Measurements from ENCODE around the gene PTPN14.
"Not testable (repeated sequence)": the region's sequence is repeated elsewhere in the genome, so short reads cannot be mapped to it uniquely, and the experiment has no call there.

PTPN14 gene

GRCh38 chr1:214510477-214510876 lies 40.9 kb downstream of the PTPN14 start:
- H3K4me3 ChIP-seq (ENCODE audit: low read length in 2 of 2) = no peak overlapping the region
- no peak overlapping the region for H3K27ac ChIP-seq (ENCODE audit: low read length)

GRCh38 chr1:214509622-214510021 lies 41.8 kb downstream of the PTPN14 start:
- H3K27me3 ChIP-seq (ENCODE audit: control insufficient read depth in 1 of 2, insufficient read depth in 2 of 2, low read length in 2 of 2); H3K4me3 ChIP-seq (ENCODE audit: low read length in 2 of 2); H3K9ac ChIP-seq (ENCODE audit: low read length in 2 of 2); H3K9me3 ChIP-seq (ENCODE audit: control insufficient read depth in 2 of 2, low read length in 2 of 2); H3K27ac ChIP-seq (ENCODE audit: low read length); H3K36me3 ChIP-seq (ENCODE audit: control insufficient read depth in 2 of 2, insufficient read depth in 2 of 2, low read length in 2 of 2); H3K4me1 ChIP-seq (ENCODE audit: control insufficient read depth, insufficient read depth, low read length): not testable (repeated sequence)

More at GRCh38 chr1:214510477-214510876, 40.9 kb downstream of the PTPN14 start:
- Histone ChIP-seq H3K9me3 (ENCODE audit: control insufficient read depth in 2 of 2, low read length in 2 of 2) (no peaks in the 10 kb centered on the region), H3K27me3 (ENCODE audit: control insufficient read depth in 1 of 2, insufficient read depth in 2 of 2, low read length in 2 of 2) (no peaks in the 10 kb centered on the region), H3K36me3 (ENCODE audit: control insufficient read depth in 2 of 2, insufficient read depth in 2 of 2, low read length in 2 of 2) (no peaks in the 10 kb centered on the region), H3K9ac (ENCODE audit: low read length in 2 of 2) (no peak overlapping the region), H3K4me1 (ENCODE audit: control insufficient read depth, insufficient read depth, low read length) (peaks cover 12% of the 10 kb centered on the region)

- no peak overlapping the region for H3K9ac ChIP-seq (ENCODE audit: low read length in 2 of 2)
- no peaks in the 10 kb centered on the region for H3K36me3 ChIP-seq (ENCODE audit: control insufficient read depth in 2 of 2, insufficient read depth in 2 of 2, low read length in 2 of 2)
- peaks cover 6% of the 10 kb centered on the region for H3K4me1 ChIP-seq (ENCODE audit: control insufficient read depth, insufficient read depth, low read length)
- no peaks in the 10 kb centered on the region for H3K27me3 ChIP-seq (ENCODE audit: control insufficient read depth in 1 of 2, insufficient read depth in 2 of 2, low read length in 2 of 2)
- no peak overlapping the region for H3K27ac ChIP-seq (ENCODE audit: low read length)
- no peak overlapping the region for H3K4me3 ChIP-seq (ENCODE audit: low read length in 2 of 2)
- H3K9me3 ChIP-seq (ENCODE audit: control insufficient read depth in 2 of 2, low read length in 2 of 2) = no peaks in the 10 kb centered on the region
These were observed 44.4 kb downstream of the PTPN14 start for GRCh38 chr1:214506972-214507431.

- no peaks in the 10 kb centered on the region for H3K36me3 ChIP-seq (ENCODE audit: control insufficient read depth in 2 of 2, insufficient read depth in 2 of 2, low read length in 2 of 2)
- H3K27ac ChIP-seq (ENCODE audit: low read length) = no peak overlapping the region
- H3K9me3 ChIP-seq (ENCODE audit: control insufficient read depth in 2 of 2, low read length in 2 of 2) = no peaks in the 10 kb centered on the region
- H3K4me3 ChIP-seq (ENCODE audit: low read length in 2 of 2) = peak overlapping the region in 1 of 2 donors; percentile 40
- H3K4me1 ChIP-seq (ENCODE audit: control insufficient read depth, insufficient read depth, low read length) = peaks cover 6% of the 10 kb centered on the region
- H3K9ac ChIP-seq (ENCODE audit: low read length in 2 of 2) = no peak overlapping the region
- no peaks in the 10 kb centered on the region for H3K27me3 ChIP-seq (ENCODE audit: control insufficient read depth in 1 of 2, insufficient read depth in 2 of 2, low read length in 2 of 2)
These were observed 46.3 kb downstream of the PTPN14 start for GRCh38 chr1:214505134-214505533.

- H3K9me3 ChIP-seq (ENCODE audit: control insufficient read depth in 2 of 2, low read length in 2 of 2) = no peaks in the 10 kb centered on the region
- H3K27me3 ChIP-seq (ENCODE audit: control insufficient read depth in 1 of 2, insufficient read depth in 2 of 2, low read length in 2 of 2) = no peaks in the 10 kb centered on the region
- H3K4me1 ChIP-seq (ENCODE audit: control insufficient read depth, insufficient read depth, low read length) = peaks cover 6% of the 10 kb centered on the region
- H3K27ac ChIP-seq (ENCODE audit: low read length) = no peak overlapping the region
- no peak overlapping the region for H3K9ac ChIP-seq (ENCODE audit: low read length in 2 of 2)
- no peaks in the 10 kb centered on the region for H3K36me3 ChIP-seq (ENCODE audit: control insufficient read depth in 2 of 2, insufficient read depth in 2 of 2, low read length in 2 of 2)
- no peak overlapping the region for H3K4me3 ChIP-seq (ENCODE audit: low read length in 2 of 2)
These were observed 47.1 kb downstream of the PTPN14 start for GRCh38 chr1:214504330-214504729.

- no peaks in the 10 kb centered on the region for H3K36me3 ChIP-seq (ENCODE audit: control insufficient read depth in 2 of 2, insufficient read depth in 2 of 2, low read length in 2 of 2)
- no peaks in the 10 kb centered on the region for H3K9me3 ChIP-seq (ENCODE audit: control insufficient read depth in 2 of 2, low read length in 2 of 2)
- H3K4me3 ChIP-seq (ENCODE audit: low read length in 2 of 2) = no peak overlapping the region
- H3K9ac ChIP-seq (ENCODE audit: low read length in 2 of 2) = no peak overlapping the region
- H3K4me1 ChIP-seq (ENCODE audit: control insufficient read depth, insufficient read depth, low read length) = peaks cover 6% of the 10 kb centered on the region
- H3K27me3 ChIP-seq (ENCODE audit: control insufficient read depth in 1 of 2, insufficient read depth in 2 of 2, low read length in 2 of 2) = no peaks in the 10 kb centered on the region
- no peak overlapping the region for H3K27ac ChIP-seq (ENCODE audit: low read length)
These were observed 47.8 kb downstream of the PTPN14 start for GRCh38 chr1:214503553-214503952.

- Histone ChIP-seq H3K9ac (ENCODE audit: low read length in 2 of 2) (no peak overlapping the region), H3K36me3 (ENCODE audit: control insufficient read depth in 2 of 2, insufficient read depth in 2 of 2, low read length in 2 of 2) (no peaks in the 10 kb centered on the region), H3K27me3 (ENCODE audit: control insufficient read depth in 1 of 2, insufficient read depth in 2 of 2, low read length in 2 of 2) (no peaks in the 10 kb centered on the region), H3K4me1 (ENCODE audit: control insufficient read depth, insufficient read depth, low read length) (peaks cover 3% of the 10 kb centered on the region), H3K9me3 (ENCODE audit: control insufficient read depth in 2 of 2, low read length in 2 of 2) (no peaks in the 10 kb centered on the region), H3K27ac (ENCODE audit: low read length) (no peak overlapping the region), H3K4me3 (ENCODE audit: low read length in 2 of 2) (no peak overlapping the region)
These were observed 50.9 kb downstream of the PTPN14 start for GRCh38 chr1:214500340-214501055.

GRCh38 chr1:214499732-214500131 lies 51.7 kb downstream of the PTPN14 start:
- Histone ChIP-seq H3K27me3 (ENCODE audit: control insufficient read depth in 1 of 2, insufficient read depth in 2 of 2, low read length in 2 of 2) (no peaks in the 10 kb centered on the region), H3K4me3 (ENCODE audit: low read length in 2 of 2) (no peak overlapping the region), H3K9me3 (ENCODE audit: control insufficient read depth in 2 of 2, low read length in 2 of 2) (no peaks in the 10 kb centered on the region), H3K4me1 (ENCODE audit: control insufficient read depth, insufficient read depth, low read length) (no peaks in the 10 kb centered on the region), H3K36me3 (ENCODE audit: control insufficient read depth in 2 of 2, insufficient read depth in 2 of 2, low read length in 2 of 2) (no peaks in the 10 kb centered on the region), H3K27ac (ENCODE audit: low read length) (no peak overlapping the region), H3K9ac (ENCODE audit: low read length in 2 of 2) (no peak overlapping the region)

- Histone ChIP-seq H3K4me1 (ENCODE audit: control insufficient read depth, insufficient read depth, low read length) (peaks cover 1% of the 10 kb centered on the region), H3K9me3 (ENCODE audit: control insufficient read depth in 2 of 2, low read length in 2 of 2) (no peaks in the 10 kb centered on the region), H3K9ac (ENCODE audit: low read length in 2 of 2) (no peak overlapping the region), H3K36me3 (ENCODE audit: control insufficient read depth in 2 of 2, insufficient read depth in 2 of 2, low read length in 2 of 2) (no peaks in the 10 kb centered on the region), H3K4me3 (ENCODE audit: low read length in 2 of 2) (no peak overlapping the region), H3K27ac (ENCODE audit: low read length) (no peak overlapping the region), H3K27me3 (ENCODE audit: control insufficient read depth in 1 of 2, insufficient read depth in 2 of 2, low read length in 2 of 2) (no peaks in the 10 kb centered on the region)
These were observed 53.4 kb downstream of the PTPN14 start for GRCh38 chr1:214498021-214498420.

- no peak overlapping the region for H3K9ac ChIP-seq (ENCODE audit: low read length in 2 of 2)
- peaks cover 7% of the 10 kb centered on the region for H3K4me1 ChIP-seq (ENCODE audit: control insufficient read depth, insufficient read depth, low read length)
These were observed 55.3 kb downstream of the PTPN14 start for GRCh38 chr1:214496126-214496525.

GRCh38 chr1:214494706-214495105 lies 56.7 kb downstream of the PTPN14 start:
- H3K27ac ChIP-seq (ENCODE audit: low read length) = no peak overlapping the region

More at GRCh38 chr1:214496126-214496525, 55.3 kb downstream of the PTPN14 start:
- H3K9me3 ChIP-seq (ENCODE audit: control insufficient read depth in 2 of 2, low read length in 2 of 2) = no peaks in the 10 kb centered on the region
- H3K27ac ChIP-seq (ENCODE audit: low read length) = no peak overlapping the region
- H3K36me3 ChIP-seq (ENCODE audit: control insufficient read depth in 2 of 2, insufficient read depth in 2 of 2, low read length in 2 of 2) = no peaks in the 10 kb centered on the region
- no peaks in the 10 kb centered on the region for H3K27me3 ChIP-seq (ENCODE audit: control insufficient read depth in 1 of 2, insufficient read depth in 2 of 2, low read length in 2 of 2)
- no peak overlapping the region for H3K4me3 ChIP-seq (ENCODE audit: low read length in 2 of 2)

More at GRCh38 chr1:214494706-214495105, 56.7 kb downstream of the PTPN14 start:
- H3K36me3 ChIP-seq (ENCODE audit: control insufficient read depth in 2 of 2, insufficient read depth in 2 of 2, low read length in 2 of 2) = no peaks in the 10 kb centered on the region
- H3K4me1 ChIP-seq (ENCODE audit: control insufficient read depth, insufficient read depth, low read length) = peaks cover 7% of the 10 kb centered on the region
- no peaks in the 10 kb centered on the region for H3K9me3 ChIP-seq (ENCODE audit: control insufficient read depth in 2 of 2, low read length in 2 of 2)
- no peak overlapping the region for H3K9ac ChIP-seq (ENCODE audit: low read length in 2 of 2)
- no peak overlapping the region for H3K4me3 ChIP-seq (ENCODE audit: low read length in 2 of 2)
- H3K27me3 ChIP-seq (ENCODE audit: control insufficient read depth in 1 of 2, insufficient read depth in 2 of 2, low read length in 2 of 2) = no peaks in the 10 kb centered on the region
